PFSK-1 (cell line): Measurements from ENCODE around the gene MTURN.

Experiments
- POLR2AphosphoS5 ChIP-seq: IDR thresholded peaks from 2 replicates; pipeline ENCODE4 v1.6.1; 2012; ENCODE audit warnings: low read depth, mild to moderate bottlenecking, control low read depth, low read length, moderate library complexity
- REST ChIP-seq, 2 experiments: IDR thresholded peaks; 2 replicates each; pipeline versions ENCODE4 v1.6.1 to v1.8.0; 2011 to 2012; ENCODE audit warnings: low read depth in 2 of 2, low read length in 2 of 2, control low read depth in 1 of 2, inconsistent platforms in 1 of 2, mild to moderate bottlenecking in 1 of 2, moderate library complexity in 1 of 2; ENCODE audit not compliant: insufficient read depth in 1 of 2
- TAF1 ChIP-seq: IDR thresholded peaks from 2 replicates; pipeline ENCODE4 v1.6.1; 2012; ENCODE audit warnings: low read length, control low read depth, borderline replicate concordance; ENCODE audit not compliant: insufficient read depth

GRCh38 chr7:30093420-30093952 lies 41.3 kb upstream of the MTURN start:
- TF ChIP-seq POLR2AphosphoS5 (no peak), REST (IDR thresholded peaks at IDR 0.05; ENCODE audit: insufficient read depth in 1 of 2, low read depth in 2 of 2, low read length in 2 of 2) (no peak), TAF1 (no peak)
